ENCODE data around the gene NTRK2.

The NTRK2 gene

DNA sequence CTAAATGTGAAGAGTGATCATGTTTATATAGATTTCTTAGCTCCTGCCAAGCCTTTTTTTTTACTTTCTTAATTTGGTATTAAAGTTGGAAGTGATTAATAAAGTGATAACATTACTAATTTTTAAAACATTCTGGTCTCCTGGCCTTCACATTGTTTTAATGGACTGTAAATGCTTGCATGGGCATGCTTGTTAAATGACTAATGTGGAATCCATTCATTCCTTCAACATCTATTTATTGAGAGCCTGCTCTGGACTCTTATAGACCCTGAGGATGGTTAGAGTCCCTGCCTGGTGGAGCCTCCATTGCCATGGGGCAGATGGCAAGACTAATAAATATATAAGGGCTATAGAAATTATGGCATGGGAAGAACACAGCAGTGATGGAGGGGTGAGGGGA lies 103.5 kb downstream of the NTRK2 start:
- H3K9me2 ChIP-seq (replicated peaks; ENCODE audit: low read depth, low read length) = no peaks in the 10 kb centered on the region
- no peaks in the 10 kb centered on the region for H3F3A ChIP-seq (ENCODE audit: low read depth)
- H3K79me2 ChIP-seq (ENCODE audit: insufficient read depth, low read length) = no peaks in the 10 kb centered on the region
- H4K20me1 ChIP-seq (ENCODE audit: insufficient read depth, low read length, poor library complexity, severe bottlenecking) = no peaks in the 10 kb centered on the region
- TF ChIP-seq EZH2phosphoT487 (IDR thresholded peaks at IDR 0.05; ENCODE audit: borderline replicate concordance) = no peak
- TF ChIP-seq, protein P1, sequence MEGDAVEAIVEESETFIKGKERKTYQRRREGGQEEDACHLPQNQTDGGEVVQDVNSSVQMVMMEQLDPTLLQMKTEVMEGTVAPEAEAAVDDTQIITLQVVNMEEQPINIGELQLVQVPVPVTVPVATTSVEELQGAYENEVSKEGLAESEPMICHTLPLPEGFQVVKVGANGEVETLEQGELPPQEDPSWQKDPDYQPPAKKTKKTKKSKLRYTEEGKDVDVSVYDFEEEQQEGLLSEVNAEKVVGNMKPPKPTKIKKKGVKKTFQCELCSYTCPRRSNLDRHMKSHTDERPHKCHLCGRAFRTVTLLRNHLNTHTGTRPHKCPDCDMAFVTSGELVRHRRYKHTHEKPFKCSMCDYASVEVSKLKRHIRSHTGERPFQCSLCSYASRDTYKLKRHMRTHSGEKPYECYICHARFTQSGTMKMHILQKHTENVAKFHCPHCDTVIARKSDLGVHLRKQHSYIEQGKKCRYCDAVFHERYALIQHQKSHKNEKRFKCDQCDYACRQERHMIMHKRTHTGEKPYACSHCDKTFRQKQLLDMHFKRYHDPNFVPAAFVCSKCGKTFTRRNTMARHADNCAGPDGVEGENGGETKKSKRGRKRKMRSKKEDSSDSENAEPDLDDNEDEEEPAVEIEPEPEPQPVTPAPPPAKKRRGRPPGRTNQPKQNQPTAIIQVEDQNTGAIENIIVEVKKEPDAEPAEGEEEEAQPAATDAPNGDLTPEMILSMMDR (conservative IDR thresholded peaks at IDR 0.05; ENCODE audit: low read length) = no peak
- H3K4me3 ChIP-seq (ENCODE audit: low read length, poor library complexity, severe bottlenecking) = no peak overlapping the region
- H3K4me1 ChIP-seq (ENCODE audit: insufficient read depth, low read length, poor library complexity, severe bottlenecking) = no peaks in the 10 kb centered on the region
- no peaks in the 10 kb centered on the region for H3K36me3 ChIP-seq (ENCODE audit: insufficient read depth, low read length)
- H3K27me3 ChIP-seq (ENCODE audit: insufficient read depth, low read length, poor library complexity, severe bottlenecking) = no peaks in the 10 kb centered on the region
- no peak overlapping the region for H3K4me2 ChIP-seq (ENCODE audit: low read depth, low read length, poor library complexity, severe bottlenecking)
- H2AFZ ChIP-seq (ENCODE audit: low read length) = no peak overlapping the region
- H3K9ac ChIP-seq (ENCODE audit: low read depth, low read length, poor library complexity, severe bottlenecking) = no peak overlapping the region
- no peaks in the 10 kb centered on the region for H3K9me3 ChIP-seq (ENCODE audit: insufficient read depth, low read depth, low read length)

DNA sequence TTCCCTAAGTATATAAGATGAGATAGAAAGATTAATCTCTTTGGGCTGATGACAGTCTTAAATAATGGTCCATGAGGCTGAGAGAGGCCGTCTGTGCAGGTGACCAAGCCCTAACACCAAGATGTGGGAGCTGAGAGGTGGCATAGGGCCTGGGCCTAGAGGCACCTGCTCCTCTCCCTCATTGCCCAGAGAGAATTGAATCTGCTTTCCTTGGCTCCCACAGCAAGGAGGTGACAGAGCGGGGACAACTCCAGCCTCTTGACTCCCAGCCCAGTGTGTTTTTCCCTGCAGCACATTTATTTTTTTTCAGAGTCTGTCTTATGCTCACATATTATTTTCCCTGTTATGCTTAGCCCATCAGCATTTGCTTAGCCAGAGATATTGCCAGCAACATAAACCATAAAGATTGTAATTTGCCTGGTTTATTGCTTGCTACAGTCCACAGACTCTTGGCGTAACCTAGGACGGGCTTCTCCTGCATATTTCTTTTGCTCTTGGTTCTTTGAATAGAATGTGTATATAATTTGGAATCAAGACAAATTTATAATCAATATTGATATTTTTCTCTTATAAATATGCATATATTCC lies 105.6 kb downstream of the NTRK2 start:
- Histone ChIP-seq H3K4me3 (ENCODE audit: low read length, poor library complexity, severe bottlenecking) (no peak overlapping the region), H3K4me1 (ENCODE audit: insufficient read depth, low read length, poor library complexity, severe bottlenecking) (no peaks in the 10 kb centered on the region), H3F3A (ENCODE audit: low read depth) (no peaks in the 10 kb centered on the region), H3K9me2 (replicated peaks; ENCODE audit: low read depth, low read length) (no peaks in the 10 kb centered on the region), H3K4me2 (ENCODE audit: low read depth, low read length, poor library complexity, severe bottlenecking) (no peak overlapping the region), H3K79me2 (ENCODE audit: insufficient read depth, low read length) (no peaks in the 10 kb centered on the region), H3K9me3 (ENCODE audit: insufficient read depth, low read depth, low read length) (no peaks in the 10 kb centered on the region), H3K27me3 (ENCODE audit: insufficient read depth, low read length, poor library complexity, severe bottlenecking) (no peaks in the 10 kb centered on the region), H3K9ac (ENCODE audit: low read depth, low read length, poor library complexity, severe bottlenecking) (no peak overlapping the region), H2AFZ (ENCODE audit: low read length) (no peak overlapping the region), H3K36me3 (ENCODE audit: insufficient read depth, low read length) (no peaks in the 10 kb centered on the region), H4K20me1 (ENCODE audit: insufficient read depth, low read length, poor library complexity, severe bottlenecking) (no peaks in the 10 kb centered on the region)
- no peak for TF ChIP-seq EZH2phosphoT487 (IDR thresholded peaks at IDR 0.05; ENCODE audit: borderline replicate concordance)
- TF ChIP-seq, protein P1 (conservative IDR thresholded peaks at IDR 0.05; ENCODE audit: low read length) = no peak

DNA sequence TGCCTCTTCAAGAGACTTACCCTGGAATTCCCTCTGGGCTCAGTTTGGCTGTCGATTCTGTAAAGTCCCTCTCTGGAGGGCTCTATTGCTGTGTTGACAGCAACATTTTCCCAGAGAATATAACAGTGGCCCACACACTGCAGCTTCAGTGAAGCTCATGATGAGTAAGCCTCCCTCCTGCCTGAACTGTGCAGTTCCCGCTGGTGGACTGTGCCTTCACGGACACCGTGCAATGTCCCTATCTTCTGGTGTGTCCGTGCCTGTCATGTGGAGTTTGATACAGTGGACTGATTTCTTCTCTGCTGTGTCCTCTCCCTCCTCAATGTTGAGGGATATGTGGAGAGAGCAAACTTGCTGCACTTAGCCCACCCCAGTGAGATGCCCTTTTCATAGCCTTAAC lies 109.0 kb downstream of the NTRK2 start:
- Histone ChIP-seq H3K4me3 (ENCODE audit: low read length, poor library complexity, severe bottlenecking) (no peak overlapping the region), H3K9me2 (replicated peaks; ENCODE audit: low read depth, low read length) (no peaks in the 10 kb centered on the region), H3F3A (ENCODE audit: low read depth) (no peaks in the 10 kb centered on the region), H3K79me2 (ENCODE audit: insufficient read depth, low read length) (no peaks in the 10 kb centered on the region), H4K20me1 (ENCODE audit: insufficient read depth, low read length, poor library complexity, severe bottlenecking) (no peaks in the 10 kb centered on the region), H3K9ac (ENCODE audit: low read depth, low read length, poor library complexity, severe bottlenecking) (no peak overlapping the region), H3K4me1 (ENCODE audit: insufficient read depth, low read length, poor library complexity, severe bottlenecking) (no peaks in the 10 kb centered on the region), H3K4me2 (ENCODE audit: low read depth, low read length, poor library complexity, severe bottlenecking) (no peak overlapping the region), H3K36me3 (ENCODE audit: insufficient read depth, low read length) (no peaks in the 10 kb centered on the region), H3K9me3 (ENCODE audit: insufficient read depth, low read depth, low read length) (no peaks in the 10 kb centered on the region), H2AFZ (ENCODE audit: low read length) (no peak overlapping the region), H3K27me3 (ENCODE audit: insufficient read depth, low read length, poor library complexity, severe bottlenecking) (no peaks in the 10 kb centered on the region)
- TF ChIP-seq, protein P1 (conservative IDR thresholded peaks at IDR 0.05; ENCODE audit: low read length) = no peak
- TF ChIP-seq EZH2phosphoT487 (IDR thresholded peaks at IDR 0.05; ENCODE audit: borderline replicate concordance) = no peak

Measured in Loucy (cell line).